Measurements from ENCODE around the gene RIT2. TPM values are rescaled to one million over a fixed set of nuclear protein-coding genes. Genes with fewer than 3 reads are reported as not detected.

The RIT2 gene
- total RNA-seq, 4 donors from 2014 or later, result not detected

DNA sequence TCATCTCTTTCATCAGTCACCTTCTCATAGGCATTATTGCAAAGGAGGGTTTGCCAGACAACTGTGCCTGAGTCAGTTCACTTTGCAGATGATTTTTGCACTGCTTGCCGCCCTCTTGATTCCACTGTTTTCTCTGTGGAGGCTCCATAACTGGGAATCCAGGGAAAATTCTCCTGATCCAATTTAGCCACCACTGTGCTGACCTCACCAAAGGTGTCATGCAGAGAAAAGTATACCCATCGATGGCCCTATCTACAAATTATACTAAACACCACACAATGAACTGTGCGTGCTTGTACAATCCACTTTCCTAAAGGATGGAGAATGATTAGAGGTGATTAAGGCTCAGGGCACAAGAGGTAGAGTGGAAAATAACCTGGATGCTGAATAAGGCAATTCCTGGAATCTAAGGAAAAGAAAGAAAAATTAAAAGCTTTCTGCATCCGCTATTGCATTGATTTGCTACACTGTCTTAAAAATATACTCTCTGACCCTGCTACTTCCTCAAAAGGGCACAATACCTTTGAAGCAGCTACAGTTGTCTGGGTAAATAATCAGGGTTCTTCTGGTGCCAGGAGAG, 409.4 kb downstream of the RIT2 start:
- DNase-seq (ENCODE audit: low spot score) (no peak), ATAC-seq (ENCODE audit: low FRiP score) (no peak)
- TF ChIP-seq, protein P1, sequence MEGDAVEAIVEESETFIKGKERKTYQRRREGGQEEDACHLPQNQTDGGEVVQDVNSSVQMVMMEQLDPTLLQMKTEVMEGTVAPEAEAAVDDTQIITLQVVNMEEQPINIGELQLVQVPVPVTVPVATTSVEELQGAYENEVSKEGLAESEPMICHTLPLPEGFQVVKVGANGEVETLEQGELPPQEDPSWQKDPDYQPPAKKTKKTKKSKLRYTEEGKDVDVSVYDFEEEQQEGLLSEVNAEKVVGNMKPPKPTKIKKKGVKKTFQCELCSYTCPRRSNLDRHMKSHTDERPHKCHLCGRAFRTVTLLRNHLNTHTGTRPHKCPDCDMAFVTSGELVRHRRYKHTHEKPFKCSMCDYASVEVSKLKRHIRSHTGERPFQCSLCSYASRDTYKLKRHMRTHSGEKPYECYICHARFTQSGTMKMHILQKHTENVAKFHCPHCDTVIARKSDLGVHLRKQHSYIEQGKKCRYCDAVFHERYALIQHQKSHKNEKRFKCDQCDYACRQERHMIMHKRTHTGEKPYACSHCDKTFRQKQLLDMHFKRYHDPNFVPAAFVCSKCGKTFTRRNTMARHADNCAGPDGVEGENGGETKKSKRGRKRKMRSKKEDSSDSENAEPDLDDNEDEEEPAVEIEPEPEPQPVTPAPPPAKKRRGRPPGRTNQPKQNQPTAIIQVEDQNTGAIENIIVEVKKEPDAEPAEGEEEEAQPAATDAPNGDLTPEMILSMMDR (IDR thresholded peaks at IDR 0.05), result no peak

Other genes with a start within 250 kb of the RIT2 start
- gene SYT4, start 161.8 kb upstream of the RIT2 start, total RNA-seq, result 10 to 100 TPM in 2 of 4 donors, 1 to 10 TPM in 1, not detected in 1; 3.2 to 18.5 (median 18.4) TPM